GM12892 (cell line): ENCODE data around the gene PSMA5.

Source experiments
- POLR2A ChIP-seq: IDR thresholded peaks from 2 replicates; pipeline ENCODE4 v1.6.1; 2011; ENCODE audit warnings: low read depth, low read length, control low read depth
- POLR2AphosphoS5 ChIP-seq: IDR thresholded peaks from 2 replicates; pipeline ENCODE4 v1.6.1; 2011; ENCODE audit warnings: low read depth, low read length, control low read depth
- TAF1 ChIP-seq: IDR thresholded peaks from 2 replicates; pipeline ENCODE4 v1.6.1; 2011; ENCODE audit warnings: low read depth, mild to moderate bottlenecking, control low read depth, low read length, borderline replicate concordance

DNA sequence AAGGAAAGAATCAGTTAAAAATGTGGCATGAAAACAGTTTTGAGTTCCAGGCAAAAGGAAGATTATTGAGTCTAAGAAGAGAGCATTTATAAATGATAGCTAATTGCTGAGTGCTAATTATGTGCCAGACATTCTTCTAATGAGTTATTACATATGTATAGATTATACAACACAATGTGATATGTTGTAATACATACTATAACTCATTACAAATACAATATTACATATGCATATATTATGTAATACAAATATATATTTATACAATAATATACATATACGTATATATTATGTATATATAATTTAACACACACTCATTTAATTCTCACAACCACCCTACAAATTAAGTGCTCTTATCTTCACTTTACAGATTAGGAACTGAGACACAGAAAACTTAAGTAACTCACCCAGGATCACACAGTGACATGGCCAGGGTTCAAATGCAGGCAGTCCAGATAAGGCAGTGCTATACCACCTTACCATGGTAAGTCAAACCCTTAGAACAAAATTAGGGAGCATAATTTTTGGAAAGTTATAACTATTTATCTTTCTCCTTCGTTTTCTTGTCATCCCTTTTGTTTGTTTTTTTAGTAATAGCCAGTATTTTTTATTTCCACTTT lies 32.5 kb downstream of the PSMA5 start:
- TF ChIP-seq POLR2A (no peak), TAF1 (no peak), POLR2AphosphoS5 (no peak)
